ENCODE results near the gene BTG1.
A peak's percentile ranks its signal among the peaks of the same experiment; 100 is the strongest.

Gene BTG1

GRCh38 chr12:92145731-92146496 is at the start of gene BTG1:
Gene BTG1 (minus strand): TSS chr12:92145846. CDS start chr12:92145535, 311 bp downstream.
- no peaks in the 10 kb centered on the region for H3K9me3 Mint-ChIP-seq
- H3K27me3 Mint-ChIP-seq, result peaks cover 8% of the 10 kb centered on the region
- H3K4me1 Mint-ChIP-seq, result peaks cover 23% of the 10 kb centered on the region
- peak; percentile 99 for DNase-seq
- peak within 1 kb of the TSS; percentile 100 for H3K4me3 Mint-ChIP-seq
- CTCF ChIA-PET, result interaction anchor here (0.6 to 3.4 kb wide), 14 partner anchors 8 to 424 kb away, joined by 3 to 29 read pairs (median 4); no protein-coding TSS in a partner anchor
- peaks cover 70% of the 10 kb centered on the region for H3K36me3 Mint-ChIP-seq
- peak within 1 kb of the TSS; percentile 100 for H3K27ac Mint-ChIP-seq

GRCh38 chr12:92194561-92194960 is 48.9 kb upstream of the BTG1 start:
- H3K4me1 Mint-ChIP-seq, result peaks cover 11% of the 10 kb centered on the region
- H3K36me3 Mint-ChIP-seq, result peaks cover 10% of the 10 kb centered on the region
- CTCF ChIA-PET, result no interaction called here
- H3K9me3 Mint-ChIP-seq, result peaks cover 12% of the 10 kb centered on the region
- H3K4me3 Mint-ChIP-seq, result no peak overlapping the region
- H3K27ac Mint-ChIP-seq, result no peak overlapping the region
- no peaks in the 10 kb centered on the region for H3K27me3 Mint-ChIP-seq
- DNase-seq, result no peak

- CTCF ChIA-PET, result no interaction called here
- no peak for DNase-seq
- Mint-ChIP-seq H3K27ac (no peak overlapping the region), H3K36me3 (peaks cover 6% of the 10 kb centered on the region), H3K27me3 (no peaks in the 10 kb centered on the region), H3K9me3 (peaks cover 12% of the 10 kb centered on the region), H3K4me3 (no peak overlapping the region), H3K4me1 (peaks cover 14% of the 10 kb centered on the region)
Observed at GRCh38 chr12:92193846-92194245, 48.2 kb upstream of the BTG1 start.

GRCh38 chr12:92193063-92193462 is 47.4 kb upstream of the BTG1 start:
- no peaks in the 10 kb centered on the region for H3K27me3 Mint-ChIP-seq
- peaks cover 12% of the 10 kb centered on the region for H3K9me3 Mint-ChIP-seq
- H3K4me3 Mint-ChIP-seq, result no peak overlapping the region
- H3K4me1 Mint-ChIP-seq, result peaks cover 18% of the 10 kb centered on the region
- no peak for DNase-seq
- CTCF ChIA-PET, result no interaction called here
- peaks cover 8% of the 10 kb centered on the region for H3K36me3 Mint-ChIP-seq
- H3K27ac Mint-ChIP-seq, result no peak overlapping the region

GRCh38 chr12:92192360-92192759 is 46.7 kb upstream of the BTG1 start:
- CTCF ChIA-PET, result interaction anchor here (0.6 kb wide), 1 partner anchor 46 kb away, joined by 4 read pairs; no protein-coding TSS in a partner anchor
- no peak overlapping the region for H3K4me3 Mint-ChIP-seq
- H3K9me3 Mint-ChIP-seq, result peaks cover 12% of the 10 kb centered on the region
- no peak for DNase-seq
- H3K27me3 Mint-ChIP-seq, result no peaks in the 10 kb centered on the region
- peaks cover 10% of the 10 kb centered on the region for H3K36me3 Mint-ChIP-seq
- peaks cover 19% of the 10 kb centered on the region for H3K4me1 Mint-ChIP-seq
- H3K27ac Mint-ChIP-seq, result no peak overlapping the region

GRCh38 chr12:92191061-92191460 is 45.4 kb upstream of the BTG1 start:
- H3K27me3 Mint-ChIP-seq, result no peaks in the 10 kb centered on the region
- H3K4me3 Mint-ChIP-seq, result no peak overlapping the region
- peaks cover 1% of the 10 kb centered on the region for H3K9me3 Mint-ChIP-seq
- H3K4me1 Mint-ChIP-seq, result peaks cover 32% of the 10 kb centered on the region
- CTCF ChIA-PET, result no interaction called here
- H3K27ac Mint-ChIP-seq, result no peak overlapping the region
- DNase-seq, result no peak
- peaks cover 7% of the 10 kb centered on the region for H3K36me3 Mint-ChIP-seq

GRCh38 chr12:92188517-92189188 is 43.0 kb upstream of the BTG1 start:
- CTCF ChIA-PET, result no interaction called here
- Mint-ChIP-seq H3K4me1 (peaks cover 56% of the 10 kb centered on the region), H3K9me3 (no peaks in the 10 kb centered on the region), H3K27me3 (no peaks in the 10 kb centered on the region), H3K4me3 (no peak overlapping the region), H3K27ac (no peak overlapping the region), H3K36me3 (peaks cover 8% of the 10 kb centered on the region)
- no peak for DNase-seq

GRCh38 chr12:92186038-92186470 is 40.4 kb upstream of the BTG1 start:
- H3K4me3 Mint-ChIP-seq, result peak overlapping the region; percentile 46
- peak overlapping the region; percentile 91 for H3K27ac Mint-ChIP-seq
- no peaks in the 10 kb centered on the region for H3K27me3 Mint-ChIP-seq
- no peaks in the 10 kb centered on the region for H3K9me3 Mint-ChIP-seq
- peaks cover 53% of the 10 kb centered on the region for H3K4me1 Mint-ChIP-seq
- CTCF ChIA-PET, result interaction anchor here (1.0 kb wide), 1 partner anchor 15 kb away, joined by 3 read pairs; no protein-coding TSS in a partner anchor
- DNase-seq, result no peak
- peaks cover 12% of the 10 kb centered on the region for H3K36me3 Mint-ChIP-seq

- H3K4me3 Mint-ChIP-seq, result peak overlapping the region; percentile 46
- CTCF ChIA-PET, result no interaction called here
- peak; percentile 44 for DNase-seq
- H3K9me3 Mint-ChIP-seq, result no peaks in the 10 kb centered on the region
- peak overlapping the region; percentile 91 for H3K27ac Mint-ChIP-seq
- no peaks in the 10 kb centered on the region for H3K27me3 Mint-ChIP-seq
- peaks cover 49% of the 10 kb centered on the region for H3K4me1 Mint-ChIP-seq
- H3K36me3 Mint-ChIP-seq, result peaks cover 14% of the 10 kb centered on the region
Observed at GRCh38 chr12:92185052-92185451, 39.4 kb upstream of the BTG1 start.

GRCh38 chr12:92183575-92183974 is 37.9 kb upstream of the BTG1 start:
- CTCF ChIA-PET, result interaction anchor here (0.7 to 1.0 kb wide), 2 partner anchors 30 to 157 kb away, joined by 3 read pairs; no protein-coding TSS in a partner anchor
- Mint-ChIP-seq H3K36me3 (peaks cover 14% of the 10 kb centered on the region), H3K27ac (no peak overlapping the region), H3K4me3 (no peak overlapping the region), H3K27me3 (no peaks in the 10 kb centered on the region), H3K4me1 (peaks cover 44% of the 10 kb centered on the region), H3K9me3 (no peaks in the 10 kb centered on the region)
- no peak for DNase-seq

- no peak for DNase-seq
- Mint-ChIP-seq H3K4me1 (peaks cover under 1% of the 10 kb centered on the region), H3K9me3 (no peaks in the 10 kb centered on the region), H3K36me3 (peaks cover 8% of the 10 kb centered on the region), H3K27me3 (no peaks in the 10 kb centered on the region), H3K27ac (no peak overlapping the region), H3K4me3 (no peak overlapping the region)
- CTCF ChIA-PET, result no interaction called here
Observed at GRCh38 chr12:92178340-92178739, 32.7 kb upstream of the BTG1 start.

- H3K36me3 Mint-ChIP-seq, result peaks cover 5% of the 10 kb centered on the region
- no peak for DNase-seq
- no peak overlapping the region for H3K4me3 Mint-ChIP-seq
- no peaks in the 10 kb centered on the region for H3K27me3 Mint-ChIP-seq
- CTCF ChIA-PET, result no interaction called here
- no peak overlapping the region for H3K27ac Mint-ChIP-seq
- H3K4me1 Mint-ChIP-seq, result peaks cover 12% of the 10 kb centered on the region
- no peaks in the 10 kb centered on the region for H3K9me3 Mint-ChIP-seq
Observed at GRCh38 chr12:92176646-92177045, 31.0 kb upstream of the BTG1 start.

- H3K4me3 Mint-ChIP-seq, result no peak overlapping the region
- no peak overlapping the region for H3K27ac Mint-ChIP-seq
- peaks cover 12% of the 10 kb centered on the region for H3K4me1 Mint-ChIP-seq
- CTCF ChIA-PET, result no interaction called here
- no peak for DNase-seq
- peaks cover 5% of the 10 kb centered on the region for H3K36me3 Mint-ChIP-seq
- no peaks in the 10 kb centered on the region for H3K9me3 Mint-ChIP-seq
- no peaks in the 10 kb centered on the region for H3K27me3 Mint-ChIP-seq
Observed at GRCh38 chr12:92175961-92176360, 30.3 kb upstream of the BTG1 start.

- no peaks in the 10 kb centered on the region for H3K27me3 Mint-ChIP-seq
- no peak overlapping the region for H3K27ac Mint-ChIP-seq
- CTCF ChIA-PET, result no interaction called here
- DNase-seq, result no peak
- H3K36me3 Mint-ChIP-seq, result peaks cover 10% of the 10 kb centered on the region
- peaks cover 12% of the 10 kb centered on the region for H3K4me1 Mint-ChIP-seq
- H3K9me3 Mint-ChIP-seq, result no peaks in the 10 kb centered on the region
- no peak overlapping the region for H3K4me3 Mint-ChIP-seq
Observed at GRCh38 chr12:92170050-92170449, 24.4 kb upstream of the BTG1 start.

- H3K36me3 Mint-ChIP-seq, result peaks cover 11% of the 10 kb centered on the region
- peaks cover 3% of the 10 kb centered on the region for H3K9me3 Mint-ChIP-seq
- DNase-seq, result no peak
- peaks cover 4% of the 10 kb centered on the region for H3K4me1 Mint-ChIP-seq
- CTCF ChIA-PET, result no interaction called here
- no peak overlapping the region for H3K4me3 Mint-ChIP-seq
- H3K27ac Mint-ChIP-seq, result no peak overlapping the region
- no peaks in the 10 kb centered on the region for H3K27me3 Mint-ChIP-seq
Observed at GRCh38 chr12:92167075-92167474, 21.4 kb upstream of the BTG1 start.

All from activated naive CD4-positive, alpha-beta T cell treated with anti-CD3 and anti-CD28 coated beads, Interleukin-2, amount 10 ng/mL, durations not matched to agents 7 days and 5 days (primary cell).